Vagina (tissue), 2 donors: Measurements from ENCODE around the gene CAP1.

Experiments used
- CTCF ChIP-seq, 3 experiments: fragments of 450-650 bp in 2 of 3; fragments of 200-600 bp in 1 of 3; sonication (generic) in 1 of 3; IDR thresholded peaks; one replicate each; pipeline ENCODE4 v1.5.1; 2017 to 2019; ENCODE audit warnings: antibody characterized with exemption in 3 of 3, mild to moderate bottlenecking in 2 of 3, moderate library complexity in 2 of 3
- POLR2A ChIP-seq, 2 donors: fragments of 450-650 bp; IDR thresholded peaks; one replicate each; pipeline ENCODE4 v1.6.1; 2017; ENCODE audit warnings: antibody characterized with exemption in 2 of 2, mild to moderate bottlenecking in 2 of 2, moderate library complexity in 2 of 2
- POLR2AphosphoS5 ChIP-seq, 2 donors: sonication (generic); formaldehyde crosslinking; IDR thresholded peaks; one replicate each; pipeline ENCODE4 v1.9.0; 2017; ENCODE audit warnings: antibody characterized with exemption in 2 of 2, mild to moderate bottlenecking in 2 of 2, low read depth in 1 of 2; ENCODE audit not compliant: insufficient read depth in 1 of 2

- TF ChIP-seq CTCF (IDR thresholded peaks at IDR 0.05) (no peak), POLR2AphosphoS5 (IDR thresholded peaks at IDR 0.05; ENCODE audit: insufficient read depth in 1 of 2, low read depth in 1 of 2) (no peak), POLR2A (IDR thresholded peaks at IDR 0.05) (no peak)
Measured at GRCh38 chr1:40114400-40114799, 73.9 kb downstream of the CAP1 start.
